NCI-H146 treated with DMSO at 0.1 percent for 48 hours (cell line): ENCODE data around the gene HSPA1L.
A peak's percentile ranks its signal among the peaks of the same experiment; 100 is the strongest.
"Not testable (repeated sequence)": the region's sequence is repeated elsewhere in the genome, so short reads cannot be mapped to it uniquely, and the experiment has no call there.

Experiments
- DNase-seq: peaks from one replicate; lab custom pipeline; 2025; ENCODE audit not compliant: unreplicated experiment; lab: John Stamatoyannopoulos, UW

Gene HSPA1L

GRCh38 chr6:31837369-31838113, 22.5 kb upstream of the HSPA1L start:
- no peak for DNase-seq

GRCh38 chr6:31836474-31837368, 21.6 kb upstream of the HSPA1L start:
- no peak for DNase-seq

GRCh38 chr6:31836047-31836473, 21.0 kb upstream of the HSPA1L start:
- no peak for DNase-seq

- DNase-seq: peak; percentile 83
These were observed 19.5 kb upstream of the HSPA1L start for GRCh38 chr6:31834367-31835250.

GRCh38 chr6:31831350-31832215, 16.5 kb upstream of the HSPA1L start:
- DNase-seq: no peak

- no peak for DNase-seq
These were observed 15.8 kb upstream of the HSPA1L start for GRCh38 chr6:31830886-31831335.

GRCh38 chr6:31829633-31830283, 14.7 kb upstream of the HSPA1L start:
- no peak for DNase-seq

GRCh38 chr6:31827286-31828079, 12.4 kb upstream of the HSPA1L start, which contains the start of gene HSPA1B:
HSPA1B (plus strand) TSS chr6:31827738; CDS start chr6:31827951, 213 bp downstream.
- DNase-seq: peak; percentile 99

- DNase-seq: no peak
These were observed 11.8 kb upstream of the HSPA1L start for GRCh38 chr6:31826793-31827285.

GRCh38 chr6:31825553-31825952, 10.5 kb upstream of the HSPA1L start:
- no peak for DNase-seq

GRCh38 chr6:31823592-31824196, 8.6 kb upstream of the HSPA1L start:
- not testable (repeated sequence) for DNase-seq

GRCh38 chr6:31822036-31822821, 7.1 kb upstream of the HSPA1L start:
- DNase-seq: no peak

GRCh38 chr6:31821301-31822035, 6.4 kb upstream of the HSPA1L start:
- DNase-seq: peak; percentile 53

GRCh38 chr6:31820399-31820798, 5.3 kb upstream of the HSPA1L start:
- DNase-seq: not testable (repeated sequence)

GRCh38 chr6:31819871-31820299, 4.8 kb upstream of the HSPA1L start:
- DNase-seq: no peak

- DNase-seq: not testable (repeated sequence)
These were observed 2.9 kb upstream of the HSPA1L start for GRCh38 chr6:31817929-31818511.
